B cell (primary cell): ENCODE measurements around the gene PRKCQ. TPM values are rescaled to one million over a fixed set of nuclear protein-coding genes. Genes with fewer than 3 reads are reported as not detected.

Experiments
- ATAC-seq: fragments of 200-7000 bp; cut with Tn5 transposase; one replicate; pipeline ENCODE4 v1.10.0; 2021; ENCODE audit warnings: low read depth, mild to moderate bottlenecking, moderate number of reproducible peaks, moderate library complexity
- CTCF ChIA-PET: fragments of 350-600 bp; sonication (Branson Sonifier 250); formaldehyde crosslinking; loops from one replicate; lab custom pipeline; 2021; ENCODE audit warnings: antibody characterized with exemption, inconsistent platforms; lab: Charles Lee
- POLR2A ChIA-PET: fragments of 350-600 bp; sonication (Branson Sonifier 250); formaldehyde crosslinking; loops from one replicate; lab custom pipeline; 2021; ENCODE audit warnings: antibody characterized with exemption; lab: Charles Lee
- DNase-seq: peaks from one replicate; pipeline ENCODE4 v3.0.0; 2013
- H2AFZ ChIP-seq: 2 replicates; pipeline ENCODE4 v1.6.1; 2012; ENCODE audit warnings: mild to moderate bottlenecking, low read depth, low read length; ENCODE audit not compliant: insufficient read depth, poor library complexity, severe bottlenecking
- H3K27ac ChIP-seq, 2 donors: 1 replicate in 1 of 2; 2 replicates in 1 of 2; pipeline ENCODE4 v1.5.1; 2012 to 2013; ENCODE audit warnings: low read length in 2 of 2, mild to moderate bottlenecking in 2 of 2, moderate library complexity in 1 of 2
- H3K27me3 ChIP-seq, 4 experiments: fragments of 200-600 bp in 1 of 4; sonication (generic) in 1 of 4; replicated peaks in 1 of 4; 1 replicate in 2 of 4; 2 replicates in 2 of 4; pipeline versions ENCODE4 v1.6.1 to v1.7.0; 2013 to 2016; ENCODE audit warnings: low read length in 3 of 4, mild to moderate bottlenecking in 2 of 4, mixed read lengths in 1 of 4, moderate library complexity in 1 of 4; ENCODE audit not compliant: insufficient read depth in 4 of 4, control insufficient read depth in 3 of 4; ENCODE audit errors: control extremely low read depth in 1 of 4
- H3K36me3 ChIP-seq, 2 experiments: replicated peaks in 1 of 2; 1 replicate in 1 of 2; 2 replicates in 1 of 2; pipeline versions ENCODE4 v1.6.1 to v1.7.1; 2013; ENCODE audit warnings: low read length in 1 of 2; ENCODE audit not compliant: insufficient read depth in 2 of 2, control insufficient read depth in 1 of 2; ENCODE audit errors: control extremely low read depth in 1 of 2, extremely low read depth in 1 of 2
- H3K4me1 ChIP-seq, 2 donors: fragments of 200-600 bp in 1 of 2; sonication (generic) in 1 of 2; 1 replicate in 1 of 2; 2 replicates in 1 of 2; pipeline versions ENCODE4 v1.5.1 to v1.6.1; 2013 to 2017; ENCODE audit warnings: low read length in 2 of 2; ENCODE audit not compliant: control insufficient read depth in 2 of 2, insufficient read depth in 2 of 2
- H3K4me2 ChIP-seq: replicated peaks from 2 replicates; pipeline ENCODE3; 2012; ENCODE audit warnings: mild to moderate bottlenecking, low read depth, low read length; ENCODE audit not compliant: poor library complexity, severe bottlenecking
- H3K4me3 ChIP-seq, 5 experiments: fragments of 200-600 bp in 1 of 5; sonication (generic) in 1 of 5; 1 replicate in 3 of 5; 2 replicates in 2 of 5; pipeline versions ENCODE4 v1.5.1 to v1.7.0; 2011 to 2016; ENCODE audit warnings: low read length in 4 of 5, mild to moderate bottlenecking in 4 of 5, low read depth in 2 of 5, control low read depth in 1 of 5, moderate library complexity in 1 of 5; ENCODE audit not compliant: insufficient read depth in 1 of 5; ENCODE audit errors: control extremely low read depth in 1 of 5, extremely low read depth in 1 of 5
- H3K79me2 ChIP-seq: fragments of 200-600 bp; sonication (generic); one replicate; pipeline ENCODE4 v1.6.0; 2016; ENCODE audit warnings: low read length; ENCODE audit not compliant: control insufficient read depth, insufficient read depth
- H3K9ac ChIP-seq: fragments of 200-600 bp; sonication (generic); 2 replicates; pipeline ENCODE4 v1.6.1; 2017; ENCODE audit warnings: mild to moderate bottlenecking, low read length, moderate library complexity
- H3K9me3 ChIP-seq, 3 donors: one replicate each; pipeline versions ENCODE4 v1.6.1 to v1.7.1; 2013; ENCODE audit warnings: low read length in 2 of 3; ENCODE audit not compliant: control insufficient read depth in 2 of 3, insufficient read depth in 1 of 3; ENCODE audit errors: control extremely low read depth in 1 of 3
- H4K20me1 ChIP-seq: 2 replicates; pipeline ENCODE4 v1.6.0; 2012; ENCODE audit warnings: mild to moderate bottlenecking, low read length; ENCODE audit not compliant: insufficient read depth, control insufficient read depth, poor library complexity, severe bottlenecking
- H3K27ac Mint-ChIP-seq: one replicate; pipeline ENCODE4 v1.8.0; 2021; ENCODE audit warnings: mixed read lengths
- H3K27me3 Mint-ChIP-seq: one replicate; pipeline ENCODE4 v1.8.0; 2021; ENCODE audit warnings: mixed read lengths
- H3K4me1 Mint-ChIP-seq: one replicate; pipeline ENCODE4 v1.8.0; 2021; ENCODE audit warnings: mixed read lengths
- H3K4me3 Mint-ChIP-seq: one replicate; pipeline ENCODE4 v1.8.0; 2021; ENCODE audit warnings: mixed read lengths
- H3K9me3 Mint-ChIP-seq: one replicate; pipeline ENCODE4 v1.8.0; 2022; ENCODE audit warnings: mixed read lengths; ENCODE audit not compliant: insufficient read depth
- CTCF ChIP-seq: fragments of 200-600 bp; IDR thresholded peaks from one replicate; pipeline ENCODE4 v1.8.0; 2022; ENCODE audit warnings: antibody characterized with exemption, mild to moderate bottlenecking
- EZH2 ChIP-seq: IDR thresholded peaks from 2 replicates; pipeline ENCODE4 v1.6.1; 2012; ENCODE audit warnings: borderline replicate concordance, low read depth, mild to moderate bottlenecking, moderate library complexity, low read length; ENCODE audit not compliant: insufficient read depth, poor library complexity, severe bottlenecking
- WGBS: methylation state at CpG from one replicate; pipeline ENCODE4 v1.1.5; 2013; ENCODE audit warnings: missing lambda C conversion rate; ENCODE audit not compliant: insufficient coverage; 5-methylcytosine and 5-hydroxymethylcytosine counted together
- intact Hi-C: fragments of 100-400 bp; cut with micrococcal nuclease; formaldehyde crosslinking; loops from one replicate; pipeline ENCODE4 v1.10.0; 2022
- polyA plus RNA-seq: library from polyadenylated mRNA; depleted of rRNA; stranded (reverse); fragments of >200 nt; gene quantifications from 2 replicates; pipeline ENCODE4 v1.2.3, GENCODE V29; 2012
- total RNA-seq, 2 donors: library from RNA; stranded (reverse); fragments of 120-200 nt in 1 of 2; gene quantifications; 1 replicate in 1 of 2; 2 replicates in 1 of 2; pipeline versions ENCODE4 v1.2.3 to v1.2.4, GENCODE V29; 2013 to 2022

Gene PRKCQ
- total and polyA plus RNA-seq, 2 donors (not counting 1 experiment from before 2014, with no cell fraction given) = 0.15 to 0.16 TPM

GRCh38 chr10:6615971-6616370 is 35.9 kb upstream of the PRKCQ start:
- 100% methylated on average over 1 of the region's 4 CpGs for WGBS
- H4K20me1 ChIP-seq = no peaks in the 10 kb centered on the region
- POLR2A ChIA-PET = no interaction called here

GRCh38 chr10:6612371-6612770 is 32.3 kb upstream of the PRKCQ start:
- Mint-ChIP-seq H3K27ac (no peak overlapping the region), H3K4me3 (no peak overlapping the region)
- no peak overlapping the region for H3K4me2 ChIP-seq

More at GRCh38 chr10:6615971-6616370, 35.9 kb upstream of the PRKCQ start:
- intact Hi-C loops = no loop called here
- no peaks in the 10 kb centered on the region for H3K4me1 ChIP-seq
- Mint-ChIP-seq H3K4me3 (no peak overlapping the region), H3K9me3 (no peaks in the 10 kb centered on the region), H3K27me3 (peaks cover 19% of the 10 kb centered on the region), H3K27ac (no peak overlapping the region), H3K4me1 (no peaks in the 10 kb centered on the region)
- no peak overlapping the region for H3K9ac ChIP-seq
- no peaks in the 10 kb centered on the region for H3K9me3 ChIP-seq
- no peak overlapping the region for H3K4me2 ChIP-seq
- no peak overlapping the region for H2AFZ ChIP-seq
- no peaks in the 10 kb centered on the region for H3K36me3 ChIP-seq
- H3K79me2 ChIP-seq = no peaks in the 10 kb centered on the region
- H3K27ac ChIP-seq = no peak overlapping the region
- CTCF ChIA-PET = no interaction called here
- no peaks in the 10 kb centered on the region for H3K27me3 ChIP-seq
- no peak overlapping the region for H3K4me3 ChIP-seq
- DNase-seq (no peak), ATAC-seq (no peak)
- TF ChIP-seq EZH2 (no peak), CTCF (no peak)

More at GRCh38 chr10:6612371-6612770, 32.3 kb upstream of the PRKCQ start:
- H3K4me1 Mint-ChIP-seq = peaks cover 4% of the 10 kb centered on the region
- Histone ChIP-seq H3K4me3 (no peak overlapping the region), H2AFZ (no peak overlapping the region), H3K27ac (no peak overlapping the region), H3K27me3 (no peaks in the 10 kb centered on the region), H4K20me1 (no peaks in the 10 kb centered on the region), H3K79me2 (no peaks in the 10 kb centered on the region), H3K36me3 (no peaks in the 10 kb centered on the region), H3K4me1 (no peaks in the 10 kb centered on the region), H3K9ac (no peak overlapping the region), H3K9me3 (no peaks in the 10 kb centered on the region)
- ChIA-PET POLR2A (no interaction called here), CTCF (no interaction called here)
- ATAC-seq (no peak), DNase-seq (no peak)
- H3K9me3 Mint-ChIP-seq = no peaks in the 10 kb centered on the region
- WGBS = no CpG with 5 or more reads among the region's 2 CpGs
- no peak for TF ChIP-seq EZH2
- no peak for TF ChIP-seq CTCF
- H3K27me3 Mint-ChIP-seq = peaks cover 9% of the 10 kb centered on the region
- intact Hi-C loops = no loop called here
